ENCODE measurements around the gene CPNE8. TPM values are rescaled to one million over a fixed set of nuclear protein-coding genes. Genes with fewer than 3 reads are reported as not detected.

Gene CPNE8
- total RNA-seq, 1 donor from 2014 or later: 9.4 TPM

DNA sequence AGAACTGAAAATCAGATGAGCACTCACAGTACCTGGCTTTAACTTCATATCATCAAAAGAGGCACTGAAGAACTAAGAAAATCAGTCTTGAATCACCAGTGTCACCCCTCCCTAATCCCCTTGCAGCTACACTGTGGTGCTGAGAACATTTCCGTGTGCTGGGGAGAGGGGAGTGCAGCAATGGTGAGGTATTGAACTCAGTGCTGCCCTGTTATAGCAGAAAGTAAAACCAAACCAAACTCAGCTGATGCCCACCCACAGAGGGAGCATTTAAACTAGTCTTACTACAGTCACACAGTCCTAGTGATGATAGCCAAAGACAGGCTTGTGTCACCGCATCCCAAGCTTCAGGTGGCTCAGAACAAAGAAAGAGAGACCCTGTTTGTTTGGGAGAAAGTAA, 122.1 kb downstream of the CPNE8 start:
- no peak overlapping the region for H3K4me3 ChIP-seq (ENCODE audit: insufficient read depth, low read depth, low read length)

DNA sequence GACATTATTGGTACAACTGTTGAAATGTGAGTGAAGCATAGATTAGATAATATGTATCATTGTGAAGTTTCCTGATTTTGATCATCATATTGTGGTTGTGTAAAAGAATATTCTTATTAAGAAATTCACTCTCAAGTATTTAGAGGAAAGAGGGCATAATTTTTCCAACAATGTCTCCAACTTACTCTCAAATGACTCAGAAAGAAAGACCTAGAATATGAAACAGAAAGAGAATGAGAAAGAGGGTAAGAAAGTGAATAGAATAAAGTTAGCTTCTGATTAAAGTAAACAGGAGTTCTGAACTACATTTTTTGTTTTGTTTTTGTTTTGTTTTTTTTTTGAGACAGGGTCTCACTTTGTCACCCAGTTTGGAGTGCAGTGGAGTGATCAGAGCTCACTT, 123.0 kb downstream of the CPNE8 start:
- H3K9me3 ChIP-seq (ENCODE audit: insufficient read depth, low read depth, low read length): no peaks in the 10 kb centered on the region
- no peak overlapping the region for H3K4me3 ChIP-seq (ENCODE audit: insufficient read depth, low read depth, low read length)
- H3K27ac Mint-ChIP-seq (ENCODE audit: unreplicated experiment): no peak overlapping the region
- no peak overlapping the region for H3K27ac ChIP-seq (ENCODE audit: low read depth, low read length)
- H3K9ac ChIP-seq (ENCODE audit: low read length): no peak overlapping the region
- no peak overlapping the region for H3K4me2 ChIP-seq (ENCODE audit: low read length)
- H3K36me3 Mint-ChIP-seq (ENCODE audit: low read depth, unreplicated experiment): peaks cover 4% of the 10 kb centered on the region
- H3K9me3 Mint-ChIP-seq (ENCODE audit: unreplicated experiment): peaks cover 3% of the 10 kb centered on the region
- no peaks in the 10 kb centered on the region for H3K4me1 Mint-ChIP-seq (ENCODE audit: low read depth, unreplicated experiment)
- TF ChIP-seq, protein P1, sequence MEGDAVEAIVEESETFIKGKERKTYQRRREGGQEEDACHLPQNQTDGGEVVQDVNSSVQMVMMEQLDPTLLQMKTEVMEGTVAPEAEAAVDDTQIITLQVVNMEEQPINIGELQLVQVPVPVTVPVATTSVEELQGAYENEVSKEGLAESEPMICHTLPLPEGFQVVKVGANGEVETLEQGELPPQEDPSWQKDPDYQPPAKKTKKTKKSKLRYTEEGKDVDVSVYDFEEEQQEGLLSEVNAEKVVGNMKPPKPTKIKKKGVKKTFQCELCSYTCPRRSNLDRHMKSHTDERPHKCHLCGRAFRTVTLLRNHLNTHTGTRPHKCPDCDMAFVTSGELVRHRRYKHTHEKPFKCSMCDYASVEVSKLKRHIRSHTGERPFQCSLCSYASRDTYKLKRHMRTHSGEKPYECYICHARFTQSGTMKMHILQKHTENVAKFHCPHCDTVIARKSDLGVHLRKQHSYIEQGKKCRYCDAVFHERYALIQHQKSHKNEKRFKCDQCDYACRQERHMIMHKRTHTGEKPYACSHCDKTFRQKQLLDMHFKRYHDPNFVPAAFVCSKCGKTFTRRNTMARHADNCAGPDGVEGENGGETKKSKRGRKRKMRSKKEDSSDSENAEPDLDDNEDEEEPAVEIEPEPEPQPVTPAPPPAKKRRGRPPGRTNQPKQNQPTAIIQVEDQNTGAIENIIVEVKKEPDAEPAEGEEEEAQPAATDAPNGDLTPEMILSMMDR (IDR thresholded peaks at IDR 0.05; ENCODE audit: insufficient read depth, low read depth, low read length): no peak
- no peak for TF ChIP-seq EZH2 (IDR thresholded peaks at IDR 0.05; ENCODE audit: insufficient read depth, low read length)
- no peaks in the 10 kb centered on the region for H4K20me1 ChIP-seq (ENCODE audit: insufficient read depth, low read length)
- H3K4me1 ChIP-seq (ENCODE audit: insufficient read depth, low read length): no peaks in the 10 kb centered on the region
- H3K27me3 ChIP-seq (ENCODE audit: insufficient read depth, low read length): no peaks in the 10 kb centered on the region
- no peak overlapping the region for H2AFZ ChIP-seq (ENCODE audit: low read depth, low read length)
- no peaks in the 10 kb centered on the region for H3K36me3 ChIP-seq (ENCODE audit: insufficient read depth, low read length)
- no peak for FAIRE-seq
- no peak overlapping the region for H3K4me3 Mint-ChIP-seq (ENCODE audit: unreplicated experiment)
- no peak for DNase-seq (ENCODE audit: low read depth)
- no peaks in the 10 kb centered on the region for H3K27me3 Mint-ChIP-seq (ENCODE audit: low read depth, unreplicated experiment)
- no peaks in the 10 kb centered on the region for H3K79me2 ChIP-seq (ENCODE audit: insufficient read depth, low read length)

More for the DNA sequence above, 122.1 kb downstream of the CPNE8 start:
- Mint-ChIP-seq H3K27me3 (ENCODE audit: low read depth, unreplicated experiment) (no peaks in the 10 kb centered on the region), H3K9me3 (ENCODE audit: unreplicated experiment) (peaks cover 6% of the 10 kb centered on the region), H3K36me3 (ENCODE audit: low read depth, unreplicated experiment) (peaks cover 4% of the 10 kb centered on the region), H3K27ac (ENCODE audit: unreplicated experiment) (no peak overlapping the region), H3K4me1 (ENCODE audit: low read depth, unreplicated experiment) (no peaks in the 10 kb centered on the region), H3K4me3 (ENCODE audit: unreplicated experiment) (no peak overlapping the region)
- Histone ChIP-seq H3K4me1 (ENCODE audit: insufficient read depth, low read length) (no peaks in the 10 kb centered on the region), H3K27me3 (ENCODE audit: insufficient read depth, low read length) (no peaks in the 10 kb centered on the region), H4K20me1 (ENCODE audit: insufficient read depth, low read length) (no peaks in the 10 kb centered on the region), H3K4me2 (ENCODE audit: low read length) (no peak overlapping the region), H3K27ac (ENCODE audit: low read depth, low read length) (no peak overlapping the region), H3K9me3 (ENCODE audit: insufficient read depth, low read depth, low read length) (no peaks in the 10 kb centered on the region), H3K9ac (ENCODE audit: low read length) (no peak overlapping the region), H3K36me3 (ENCODE audit: insufficient read depth, low read length) (no peaks in the 10 kb centered on the region), H2AFZ (ENCODE audit: low read depth, low read length) (no peak overlapping the region), H3K79me2 (ENCODE audit: insufficient read depth, low read length) (no peaks in the 10 kb centered on the region)
- no peak for DNase-seq (ENCODE audit: low read depth)
- FAIRE-seq: no peak
- TF ChIP-seq, protein P1 (IDR thresholded peaks at IDR 0.05; ENCODE audit: insufficient read depth, low read depth, low read length): no peak
- no peak for TF ChIP-seq EZH2 (IDR thresholded peaks at IDR 0.05; ENCODE audit: insufficient read depth, low read length)

DNA sequence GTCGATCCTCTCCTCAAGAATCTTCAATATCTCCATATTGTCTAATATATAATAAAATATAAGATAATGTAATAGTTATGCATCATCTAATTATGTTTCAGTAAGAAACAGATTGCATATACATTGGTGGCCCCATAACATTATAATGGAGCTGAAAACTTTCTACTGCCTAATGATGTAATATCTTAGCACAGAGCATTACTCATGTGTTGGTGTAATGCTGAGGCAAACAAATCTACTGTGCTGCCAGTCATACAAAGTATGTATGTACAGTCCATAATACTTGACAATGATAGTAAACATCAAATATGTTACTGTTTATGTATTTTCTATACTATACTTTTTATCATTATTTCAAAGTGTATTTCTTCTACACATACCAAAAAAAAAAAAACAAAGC, 128.7 kb downstream of the CPNE8 start:
- no peaks in the 10 kb centered on the region for H3K9me3 ChIP-seq (ENCODE audit: insufficient read depth, low read depth, low read length)
- no peak for FAIRE-seq
- no peak for DNase-seq (ENCODE audit: low read depth)
- no peaks in the 10 kb centered on the region for H3K79me2 ChIP-seq (ENCODE audit: insufficient read depth, low read length)
- H3K4me3 ChIP-seq (ENCODE audit: insufficient read depth, low read depth, low read length): no peak overlapping the region
- H2AFZ ChIP-seq (ENCODE audit: low read depth, low read length): no peak overlapping the region
- Mint-ChIP-seq H3K36me3 (ENCODE audit: low read depth, unreplicated experiment) (no peaks in the 10 kb centered on the region), H3K9me3 (ENCODE audit: unreplicated experiment) (no peaks in the 10 kb centered on the region), H3K27me3 (ENCODE audit: low read depth, unreplicated experiment) (no peaks in the 10 kb centered on the region), H3K4me1 (ENCODE audit: low read depth, unreplicated experiment) (no peaks in the 10 kb centered on the region), H3K27ac (ENCODE audit: unreplicated experiment) (no peak overlapping the region), H3K4me3 (ENCODE audit: unreplicated experiment) (no peak overlapping the region)
- H4K20me1 ChIP-seq (ENCODE audit: insufficient read depth, low read length): no peaks in the 10 kb centered on the region
- no peak overlapping the region for H3K9ac ChIP-seq (ENCODE audit: low read length)
- TF ChIP-seq, protein P1 (IDR thresholded peaks at IDR 0.05; ENCODE audit: insufficient read depth, low read depth, low read length): no peak
- no peak for TF ChIP-seq EZH2 (IDR thresholded peaks at IDR 0.05; ENCODE audit: insufficient read depth, low read length)
- no peak overlapping the region for H3K27ac ChIP-seq (ENCODE audit: low read depth, low read length)
- H3K36me3 ChIP-seq (ENCODE audit: insufficient read depth, low read length): no peaks in the 10 kb centered on the region
- no peaks in the 10 kb centered on the region for H3K4me1 ChIP-seq (ENCODE audit: insufficient read depth, low read length)
- no peaks in the 10 kb centered on the region for H3K27me3 ChIP-seq (ENCODE audit: insufficient read depth, low read length)
- H3K4me2 ChIP-seq (ENCODE audit: low read length): no peak overlapping the region
